Esophagus mucosa (tissue), 1 donor: ENCODE measurements around the gene NDUFV1. TPM values are rescaled to one million over a fixed set of nuclear protein-coding genes. Genes with fewer than 3 reads are reported as not detected.
"Not testable (repeated sequence)": the region's sequence is repeated elsewhere in the genome, so short reads cannot be mapped to it uniquely, and the experiment has no call there.

Experiments
- ATAC-seq: fragments of 200-7000 bp; cut with Tn5 transposase; one replicate; pipeline ENCODE4 v1.9.1; 2020
- total RNA-seq: library from RNA; stranded (reverse); gene quantifications from one replicate; pipeline ENCODE4 v1.2.4, GENCODE V29; 2023
- donor health status: DM: yes; HTN: yes; CAD: no.

The NDUFV1 gene
- total RNA-seq, 1 donor from 2014 or later = 140 TPM

GRCh38 chr11:67586568-67587250 lies 20.0 kb upstream of the NDUFV1 start:
- ATAC-seq = no peak

- ATAC-seq = no peak
Observed at GRCh38 chr11:67588136-67588503, 18.6 kb upstream of the NDUFV1 start.

DNA sequence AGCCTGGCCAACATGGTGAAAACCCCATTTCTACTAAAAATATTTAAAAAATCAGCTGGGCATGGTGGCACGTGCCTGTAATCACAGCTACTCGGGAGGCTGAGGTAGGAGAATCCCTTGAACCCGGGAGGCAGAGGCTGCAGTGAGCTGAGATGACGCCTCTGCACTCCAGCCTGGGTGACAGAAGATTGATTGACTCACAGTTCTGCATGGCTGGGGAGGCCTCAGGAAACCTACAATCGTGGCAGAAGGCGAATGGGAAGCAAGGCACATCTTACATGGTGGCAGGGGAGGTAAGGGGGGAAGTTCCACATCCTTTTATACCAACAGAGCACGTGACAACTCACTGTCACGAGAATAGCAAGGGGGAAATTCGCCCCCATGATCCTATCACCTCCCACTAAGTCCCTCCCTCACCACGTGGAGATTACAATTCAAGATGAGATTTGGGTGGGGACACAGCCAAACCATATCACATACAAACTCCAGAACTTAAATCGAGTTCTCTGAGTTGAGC lies 17.8 kb upstream of the NDUFV1 start:
- ATAC-seq = not testable (repeated sequence)

DNA sequence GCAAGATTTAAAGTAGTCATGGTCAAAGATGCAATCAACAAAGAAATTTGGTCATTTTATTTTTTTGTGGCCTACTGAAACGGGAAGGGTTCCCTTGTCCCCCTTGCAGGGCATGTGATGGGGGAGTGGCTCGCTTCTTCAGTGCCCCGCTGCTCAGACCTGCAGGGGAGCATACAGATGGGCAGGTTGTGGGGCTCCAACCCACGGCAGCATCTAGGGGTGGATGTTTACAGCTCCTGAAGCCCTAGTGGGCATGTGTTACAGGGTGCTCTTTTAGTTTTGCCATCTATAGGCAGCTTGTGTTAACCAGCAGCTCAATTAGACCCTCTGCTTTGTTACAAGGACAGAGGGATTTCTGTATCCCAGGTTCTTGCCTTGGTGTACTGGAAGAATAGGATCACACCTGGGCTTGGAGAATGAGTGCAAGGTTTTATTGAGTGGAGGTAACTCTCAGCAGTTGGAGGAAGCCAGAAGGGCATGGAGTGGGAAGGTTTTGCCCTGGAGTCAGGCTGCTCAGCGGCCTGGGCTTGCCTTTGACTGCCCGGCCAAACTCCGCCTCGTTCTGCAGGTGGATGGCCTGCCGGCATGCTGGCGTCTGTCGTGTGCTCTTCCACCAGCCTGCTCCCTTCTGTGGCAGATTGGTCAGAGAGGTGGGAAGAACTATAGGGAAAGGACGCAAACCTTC lies 13.7 kb upstream of the NDUFV1 start:
- peak; percentile 72 for ATAC-seq

GRCh38 chr11:67593565-67593905 lies 13.2 kb upstream of the NDUFV1 start:
- ATAC-seq = peak; percentile 17

GRCh38 chr11:67594480-67594879 lies 12.3 kb upstream of the NDUFV1 start:
- no peak for ATAC-seq

GRCh38 chr11:67596753-67597300 lies 9.9 kb upstream of the NDUFV1 start:
- no peak for ATAC-seq

DNA sequence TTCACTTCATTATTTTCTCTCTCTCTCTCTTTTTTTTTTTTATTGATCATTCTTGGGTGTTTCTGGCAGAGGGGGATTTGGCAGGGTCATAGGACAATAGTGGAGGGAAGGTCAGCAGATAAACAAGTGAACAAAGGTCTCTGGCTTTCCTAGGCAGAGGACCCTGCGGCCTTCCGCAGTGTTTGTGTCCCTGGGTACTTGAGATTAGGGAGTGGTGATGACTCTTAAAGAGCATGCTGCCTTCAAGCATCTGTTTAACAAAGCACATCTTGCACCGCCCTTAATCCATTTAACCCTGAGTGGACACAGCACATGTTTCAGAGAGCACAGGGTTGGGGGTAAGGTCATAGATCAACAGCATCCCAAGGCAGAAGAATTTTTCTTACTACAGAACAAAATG lies 9.3 kb upstream of the NDUFV1 start:
- not testable (repeated sequence) for ATAC-seq

DNA sequence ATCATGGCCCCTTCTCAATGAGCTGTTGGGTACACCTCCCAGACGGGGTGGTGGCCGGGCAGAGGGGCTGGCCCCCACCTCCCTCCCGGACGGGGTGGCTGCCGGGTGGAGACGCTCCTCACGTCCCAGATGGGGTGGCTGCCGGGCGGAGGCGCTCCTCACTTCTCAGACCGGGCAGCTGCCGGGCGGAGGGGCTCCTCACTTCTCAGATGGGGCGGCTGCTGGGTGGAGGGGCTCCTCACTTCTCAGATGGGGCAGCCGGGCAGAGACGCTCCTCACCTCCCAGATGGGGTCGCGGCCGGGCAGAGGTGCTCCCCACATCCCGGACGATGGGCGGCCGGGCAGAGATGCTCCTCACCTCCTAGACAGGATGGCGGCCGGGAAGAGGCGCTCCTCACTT lies 8.8 kb upstream of the NDUFV1 start:
- ATAC-seq = not testable (repeated sequence)

GRCh38 chr11:67599149-67599548 lies 7.6 kb upstream of the NDUFV1 start:
- ATAC-seq = no peak

DNA sequence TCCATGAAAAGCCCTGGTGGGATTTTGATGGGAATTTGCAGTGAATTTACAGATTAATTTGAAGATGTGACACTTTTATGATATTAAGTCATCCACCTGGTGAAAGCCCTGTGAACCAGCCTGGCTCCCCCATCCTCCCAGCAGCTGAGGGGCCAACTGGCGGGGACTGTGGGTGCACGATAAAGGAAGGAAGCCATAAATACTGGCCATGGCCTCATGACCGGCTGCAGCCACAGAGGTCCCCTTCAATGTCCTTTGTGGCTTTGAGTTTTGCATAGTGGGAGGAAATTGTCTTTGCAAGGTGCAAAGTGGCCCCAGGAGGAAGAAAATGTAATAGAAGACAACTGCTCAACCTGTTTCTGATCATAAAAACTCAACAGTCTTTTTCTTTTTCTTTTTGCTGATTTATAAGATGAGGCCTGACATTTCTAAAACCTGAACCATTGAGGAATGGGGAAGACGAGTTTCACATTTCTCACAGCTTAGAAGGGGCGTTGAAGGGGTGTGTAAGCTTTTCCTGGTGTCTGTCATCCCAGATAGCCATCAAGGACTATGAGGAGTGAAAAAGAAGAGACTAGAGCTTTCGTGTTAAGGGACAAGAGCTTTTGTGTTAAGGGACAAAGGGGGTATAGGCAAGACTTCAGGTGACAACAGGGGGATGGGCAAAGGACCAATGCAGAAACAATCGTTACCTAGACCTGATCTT lies 6.3 kb upstream of the NDUFV1 start:
- ATAC-seq = peak; percentile 48

GRCh38 chr11:67601098-67601497 lies 5.6 kb upstream of the NDUFV1 start:
- ATAC-seq = peak; percentile 33

DNA sequence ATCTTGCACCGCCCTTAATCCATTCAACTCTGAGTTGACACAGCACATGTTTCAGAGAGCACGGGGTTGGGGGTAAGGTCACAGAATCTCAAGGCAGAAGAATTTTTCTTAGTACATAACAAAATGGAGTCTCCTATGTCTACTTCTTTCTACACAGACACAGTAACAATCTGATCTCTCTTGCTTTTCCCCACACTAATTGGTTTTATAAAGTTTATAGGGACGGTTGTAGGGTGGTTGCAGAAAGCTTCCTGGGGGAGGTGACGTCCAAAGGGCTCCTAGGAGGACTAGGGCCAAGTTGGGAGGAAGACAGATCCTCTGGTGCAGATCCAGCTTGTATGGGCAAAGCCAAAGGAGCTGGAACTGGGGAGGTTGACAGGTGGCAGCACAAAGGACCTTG lies 2.6 kb upstream of the NDUFV1 start:
- ATAC-seq = not testable (repeated sequence)

- no peak for ATAC-seq
Observed at GRCh38 chr11:67604815-67605214, 1.9 kb upstream of the NDUFV1 start.

- no peak for ATAC-seq
Observed at GRCh38 chr11:67605231-67606011, 1.3 kb upstream of the NDUFV1 start.

DNA sequence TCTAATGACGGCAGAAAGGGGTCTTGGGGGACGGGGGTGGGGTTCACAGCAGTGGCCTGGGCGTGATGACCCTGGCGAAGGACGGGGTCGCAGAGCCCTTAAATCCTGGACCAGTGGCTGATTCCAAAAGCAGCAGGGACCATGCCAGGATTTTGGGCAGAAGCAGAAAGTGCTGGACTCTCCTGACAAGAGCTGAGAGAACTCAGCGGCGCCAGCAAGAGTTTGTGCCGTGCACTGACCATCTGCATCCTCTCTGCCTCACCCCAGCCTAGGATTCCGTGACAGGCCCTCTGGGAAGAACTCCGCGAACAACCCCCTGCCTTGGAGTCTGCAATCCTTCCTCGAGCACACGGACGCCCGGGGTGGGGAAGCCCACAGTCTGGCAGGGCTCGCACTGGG lies 644 bp upstream of the NDUFV1 start:
- ATAC-seq = no peak

DNA sequence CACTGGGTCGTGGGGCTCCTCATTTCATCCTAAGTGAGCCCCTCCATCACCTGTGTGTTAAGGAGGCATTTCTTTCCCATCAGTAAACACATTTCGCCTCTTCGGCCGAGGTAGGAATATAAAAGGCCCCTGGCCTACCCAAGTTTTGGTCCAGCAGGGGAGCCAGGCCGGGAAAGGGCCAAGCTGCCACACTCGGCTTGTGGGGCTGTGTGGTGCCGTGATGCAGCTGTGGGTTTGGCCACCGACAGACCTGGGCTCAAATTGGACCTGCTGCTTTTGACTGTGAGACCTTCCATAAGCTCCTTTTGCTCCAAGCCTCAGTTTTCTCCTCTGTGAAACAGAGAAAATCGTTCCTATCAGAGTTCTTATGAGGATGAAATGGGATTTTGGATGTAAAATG lies 771 bp downstream of the NDUFV1 start:
- no peak for ATAC-seq

DNA sequence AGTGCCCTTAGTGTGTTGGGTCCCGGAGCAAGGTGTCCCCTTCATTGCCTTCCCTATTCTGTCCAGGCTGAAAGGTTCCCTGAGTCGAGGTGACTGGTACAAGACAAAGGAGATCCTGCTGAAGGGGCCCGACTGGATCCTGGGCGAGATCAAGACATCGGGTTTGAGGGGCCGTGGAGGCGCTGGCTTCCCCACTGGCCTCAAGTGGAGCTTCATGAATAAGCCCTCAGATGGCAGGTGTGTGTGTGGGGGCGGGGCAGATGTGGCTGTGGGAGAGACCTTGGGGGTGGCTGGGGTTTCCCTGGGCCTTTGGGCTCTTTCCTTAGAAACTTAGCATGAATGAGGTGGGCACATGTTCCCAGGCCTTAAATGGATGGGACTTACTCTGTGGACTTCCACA lies 1.8 kb downstream of the NDUFV1 start:
- no peak for ATAC-seq

DNA sequence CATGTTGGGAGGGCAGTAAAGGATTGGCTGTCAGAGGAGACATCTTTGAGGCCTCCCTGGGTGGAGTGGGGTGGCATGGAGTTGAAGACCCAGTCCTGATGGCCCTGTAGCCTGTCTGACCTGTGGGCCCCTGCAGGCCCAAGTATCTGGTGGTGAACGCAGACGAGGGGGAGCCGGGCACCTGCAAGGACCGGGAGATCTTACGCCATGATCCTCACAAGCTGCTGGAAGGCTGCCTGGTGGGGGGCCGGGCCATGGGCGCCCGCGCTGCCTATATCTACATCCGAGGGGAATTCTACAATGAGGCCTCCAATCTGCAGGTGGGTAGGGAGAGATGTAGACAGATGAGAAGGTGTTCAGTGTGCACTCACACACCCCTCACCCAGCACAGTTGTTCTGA lies 2.6 kb downstream of the NDUFV1 start:
- ATAC-seq = no peak

DNA sequence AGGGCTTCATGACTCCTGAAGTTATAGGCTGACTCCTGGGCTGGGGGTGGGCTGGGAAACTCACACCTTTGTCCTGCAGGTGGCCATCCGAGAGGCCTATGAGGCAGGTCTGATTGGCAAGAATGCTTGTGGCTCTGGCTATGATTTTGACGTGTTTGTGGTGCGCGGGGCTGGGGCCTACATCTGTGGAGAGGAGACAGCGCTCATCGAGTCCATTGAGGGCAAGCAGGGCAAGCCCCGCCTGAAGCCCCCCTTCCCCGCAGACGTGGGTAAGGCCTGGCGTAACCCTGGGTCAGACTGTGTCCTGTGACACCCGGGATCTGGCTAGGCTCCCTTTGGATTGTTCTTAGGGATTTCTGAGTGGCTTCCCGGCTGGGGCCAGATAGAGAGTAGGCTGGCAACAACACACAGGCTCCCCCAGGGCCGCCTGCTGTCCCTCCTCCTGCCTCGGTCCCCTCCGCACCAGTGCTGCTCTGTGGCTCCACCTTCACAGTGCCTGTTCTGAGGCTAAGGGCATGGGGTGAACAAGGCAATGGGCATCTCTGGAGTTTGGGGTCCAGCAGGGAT lies 3.6 kb downstream of the NDUFV1 start:
- no peak for ATAC-seq

GRCh38 chr11:67611165-67611564 lies 4.4 kb downstream of the NDUFV1 start:
- no peak for ATAC-seq
